Amniotic epithelial cell (primary cell): ENCODE measurements around the gene PBRM1.
A peak's percentile ranks its signal among the peaks of the same experiment; 100 is the strongest.

Experiments used
- DNase-seq: peaks from one replicate; pipeline ENCODE4 v3.0.0-alpha.2; 2010; ENCODE audit warnings: low read depth

The PBRM1 gene

DNA sequence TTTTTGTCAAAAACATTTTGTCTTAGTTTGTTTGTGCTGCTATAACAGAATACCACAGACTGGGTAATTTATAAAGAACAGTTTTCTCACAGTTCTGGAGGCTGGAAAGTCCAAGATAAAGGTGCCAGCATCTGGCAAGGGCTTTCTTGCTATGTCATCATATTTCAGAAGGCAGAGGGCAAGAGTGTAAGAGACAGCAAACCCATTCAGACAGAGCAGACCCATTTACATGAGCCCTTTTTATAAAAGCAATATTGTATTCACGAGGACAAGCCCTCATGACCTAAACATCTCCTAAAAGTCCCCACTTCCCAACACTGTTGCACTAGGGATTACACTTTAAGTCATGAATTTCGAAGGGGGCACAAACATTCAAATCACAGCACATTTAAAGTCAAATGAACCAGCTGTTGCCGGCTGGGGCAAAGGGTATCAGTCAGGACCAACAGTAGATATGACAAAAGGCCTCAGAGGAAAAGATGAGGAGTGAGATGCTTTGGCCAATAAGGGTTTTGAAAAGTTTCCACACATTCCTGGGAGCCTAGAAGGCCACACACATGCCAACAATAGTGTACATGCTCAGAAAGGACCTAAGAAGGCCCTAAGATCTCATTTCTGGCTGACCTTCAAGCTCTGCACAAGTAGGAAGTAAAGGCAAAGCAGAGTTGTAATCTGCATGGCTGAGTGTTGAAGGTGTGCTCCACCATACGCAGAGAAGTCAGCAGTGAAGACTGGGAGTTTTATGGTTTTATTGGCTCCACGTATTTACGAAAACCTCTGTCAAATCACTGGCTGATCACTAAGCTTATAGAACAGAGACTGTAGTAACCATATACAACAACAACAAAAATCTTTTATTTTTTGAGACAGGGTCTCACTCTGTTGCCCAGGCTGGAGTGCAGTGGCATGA, 111.4 kb downstream of the PBRM1 start:
- DNase-seq = no peak

DNA sequence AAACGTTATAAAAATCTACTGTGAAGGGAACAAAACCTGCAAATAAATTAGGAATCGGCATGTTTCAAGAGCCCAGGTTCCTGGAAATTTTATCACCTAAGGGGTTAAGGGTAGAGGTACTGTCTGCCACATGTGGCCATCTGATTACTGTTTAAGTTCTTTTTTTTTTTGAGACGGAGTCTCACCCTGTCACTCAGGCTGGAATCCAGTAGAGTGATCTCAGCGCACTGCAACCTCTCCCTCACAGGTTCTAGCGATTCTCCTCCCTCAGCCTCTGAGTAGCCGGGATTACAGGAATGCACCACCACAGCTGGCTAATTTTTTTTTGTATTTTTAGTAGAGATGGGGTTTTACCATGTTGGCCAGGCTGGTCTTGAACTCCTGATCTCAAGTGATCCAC, 113.5 kb downstream of the PBRM1 start:
- no peak for DNase-seq

DNA sequence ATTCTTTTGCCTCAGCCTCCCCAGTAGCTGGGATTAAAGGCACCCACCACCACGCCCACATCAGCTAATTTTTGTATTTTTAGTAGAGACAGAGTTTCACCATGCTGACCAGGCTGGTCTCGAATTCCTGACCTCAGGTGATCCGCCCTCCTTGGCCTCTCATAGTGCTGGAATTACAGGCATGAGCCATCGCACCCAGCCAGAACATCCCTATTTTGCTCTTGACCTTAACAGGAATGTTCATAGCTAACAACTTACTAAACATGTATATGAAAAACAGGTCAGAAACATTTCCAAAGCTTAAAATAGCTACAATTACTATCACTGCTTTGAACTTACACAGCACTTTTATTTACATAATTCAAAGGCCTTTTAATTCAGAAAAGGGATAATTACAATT, 115.6 kb downstream of the PBRM1 start:
- peak; percentile 80 for DNase-seq

DNA sequence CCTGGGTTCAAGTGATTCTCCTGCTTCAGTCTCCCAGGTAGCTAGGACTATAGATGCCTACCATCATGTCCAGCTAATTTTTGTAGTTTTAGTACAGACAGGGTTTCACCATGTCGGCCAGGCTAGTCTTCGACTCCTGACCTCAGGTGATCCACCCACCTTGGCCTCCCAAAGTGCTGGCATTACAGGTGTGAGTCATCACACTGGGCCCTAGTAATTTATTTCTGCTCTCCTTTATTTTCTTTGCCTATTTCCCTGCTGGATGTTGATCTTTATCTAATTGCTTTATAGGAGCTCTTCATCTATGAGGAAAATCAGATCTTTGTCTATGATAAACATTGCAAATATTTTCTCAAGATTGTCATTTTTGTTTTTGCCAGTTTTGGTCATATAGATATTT, 117.6 kb downstream of the PBRM1 start:
- DNase-seq = no peak

DNA sequence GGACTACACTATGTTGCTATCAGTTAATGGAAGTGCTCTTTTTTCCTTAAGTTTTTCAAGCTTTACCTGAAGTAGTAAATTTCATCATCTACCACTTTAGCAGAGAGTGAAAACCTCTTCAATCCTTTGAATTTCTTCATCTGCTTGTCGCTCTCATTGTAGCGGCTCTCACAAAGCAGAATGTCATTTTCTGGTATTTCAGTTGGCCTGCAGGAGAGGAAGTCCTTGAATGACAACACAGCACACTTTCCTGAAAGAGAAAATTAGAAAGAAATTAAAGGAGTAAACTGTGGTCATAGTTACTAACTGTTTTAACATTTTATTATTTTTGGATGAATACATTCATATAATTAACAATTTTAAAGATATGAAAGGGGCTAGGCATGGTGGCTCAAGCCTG, 121.7 kb downstream of the PBRM1 start:
- no peak for DNase-seq

DNA sequence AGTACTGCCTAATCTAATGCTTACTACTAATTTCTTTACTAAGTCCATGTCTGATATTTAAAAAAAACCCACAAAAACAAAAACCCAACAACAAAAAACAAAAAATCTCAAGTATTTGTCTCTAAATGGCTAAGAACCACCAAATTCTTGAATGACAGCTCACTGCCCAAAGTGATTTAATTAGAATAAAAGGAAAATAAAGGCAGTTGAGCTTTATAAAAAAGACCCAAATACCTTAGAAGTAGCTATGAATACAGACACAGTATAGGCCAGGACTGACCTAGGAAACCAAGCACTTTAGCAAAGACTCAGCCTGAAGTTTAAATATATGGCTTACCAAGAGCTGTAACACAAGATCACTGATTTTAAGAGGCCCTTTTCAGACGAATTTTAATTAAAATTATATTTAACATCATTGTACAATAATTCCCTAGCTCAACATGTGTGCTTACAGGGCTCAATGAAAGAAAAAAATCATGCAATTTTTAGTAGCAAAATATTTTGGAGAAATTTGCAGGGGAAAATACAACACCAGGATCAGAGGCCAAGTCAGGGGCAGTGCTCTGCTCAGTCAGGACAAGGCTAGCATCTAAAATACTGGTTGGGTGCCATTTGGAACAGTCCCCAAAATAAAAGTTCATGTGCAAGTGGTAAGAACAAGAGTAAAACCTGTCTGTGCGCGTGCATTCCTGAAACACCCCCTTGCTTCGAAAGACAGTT, 124.5 kb downstream of the PBRM1 start:
- no peak for DNase-seq

DNA sequence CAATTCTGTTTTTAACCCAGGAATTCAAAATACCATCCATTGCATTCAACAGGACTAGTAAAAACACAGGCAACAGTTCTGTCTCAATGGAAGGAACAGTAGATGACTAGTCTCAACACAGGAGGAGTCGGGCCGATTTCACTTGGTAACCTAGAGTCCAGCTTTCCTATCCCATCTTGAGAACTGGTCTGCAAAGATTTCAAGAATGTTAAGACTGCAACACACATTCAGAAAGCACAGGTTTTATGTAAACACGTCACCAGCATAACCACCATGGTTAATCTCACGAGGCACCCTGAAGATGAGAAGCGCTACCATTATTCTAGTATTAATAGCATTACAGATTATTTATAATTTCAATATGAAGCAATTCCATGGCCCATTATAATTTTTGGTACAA, 127.3 kb downstream of the PBRM1 start:
- peak; percentile 66 for DNase-seq

DNA sequence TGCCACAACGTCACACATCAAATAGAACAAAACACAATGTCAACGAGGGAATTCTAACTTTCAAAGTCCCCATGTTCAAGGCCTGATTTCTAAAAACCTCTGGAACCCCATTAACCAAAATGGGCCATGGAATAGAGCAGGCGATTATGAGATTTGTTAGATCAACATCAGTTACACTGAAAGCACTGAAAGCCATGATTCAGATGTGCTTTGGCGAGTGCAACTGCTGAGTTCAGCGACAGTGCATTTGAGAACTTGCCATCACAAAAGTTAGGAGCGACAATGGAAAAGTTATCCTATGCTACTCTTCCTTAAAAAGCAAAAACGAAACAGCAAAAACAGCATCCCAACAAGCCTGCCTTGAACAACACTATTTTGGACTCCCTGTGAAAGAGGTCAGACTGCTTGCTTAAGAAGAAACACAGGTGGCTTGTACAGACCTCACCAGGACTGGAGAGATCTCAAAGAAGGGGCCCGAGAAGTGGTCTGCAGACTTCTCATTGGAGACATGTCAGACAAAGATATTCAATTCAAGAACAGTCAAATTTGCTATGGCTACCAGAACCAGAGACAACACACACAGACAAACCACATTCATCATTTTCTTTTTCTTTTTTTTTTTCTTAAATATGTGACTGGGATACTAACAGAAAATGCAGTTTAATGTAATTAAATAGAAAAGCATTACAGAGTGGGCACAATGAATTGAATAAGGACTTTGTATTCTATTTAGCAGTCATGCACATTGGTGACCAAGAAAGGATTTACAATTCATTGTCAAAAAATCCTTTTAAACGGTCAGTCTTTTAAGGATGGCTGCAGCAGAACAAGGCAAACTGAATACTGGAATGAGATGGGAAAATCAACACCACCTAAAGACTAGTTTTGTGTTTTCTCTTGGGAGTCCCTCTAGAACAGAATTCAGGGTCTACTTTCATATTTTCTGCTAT, 128.4 kb downstream of the PBRM1 start:
- DNase-seq = no peak

DNA sequence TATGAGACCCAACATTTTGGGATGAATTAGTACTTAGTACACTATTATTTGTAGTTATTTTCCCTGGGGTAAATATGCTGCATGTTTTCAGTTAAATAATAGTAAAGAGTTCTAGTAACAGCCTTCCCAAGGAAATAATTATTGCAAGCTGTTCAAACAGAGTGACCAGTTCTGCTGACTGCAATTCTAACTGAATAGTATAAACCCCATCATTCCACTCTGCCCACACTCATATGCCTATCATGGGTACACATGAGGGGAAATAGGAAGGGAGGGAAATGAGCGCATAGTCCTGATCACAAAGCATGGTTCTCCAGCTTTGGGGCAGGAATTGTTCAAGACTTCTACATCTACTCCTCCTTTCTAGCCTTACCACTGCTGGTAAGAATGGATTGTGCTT, 130.7 kb downstream of the PBRM1 start:
- no peak for DNase-seq

DNA sequence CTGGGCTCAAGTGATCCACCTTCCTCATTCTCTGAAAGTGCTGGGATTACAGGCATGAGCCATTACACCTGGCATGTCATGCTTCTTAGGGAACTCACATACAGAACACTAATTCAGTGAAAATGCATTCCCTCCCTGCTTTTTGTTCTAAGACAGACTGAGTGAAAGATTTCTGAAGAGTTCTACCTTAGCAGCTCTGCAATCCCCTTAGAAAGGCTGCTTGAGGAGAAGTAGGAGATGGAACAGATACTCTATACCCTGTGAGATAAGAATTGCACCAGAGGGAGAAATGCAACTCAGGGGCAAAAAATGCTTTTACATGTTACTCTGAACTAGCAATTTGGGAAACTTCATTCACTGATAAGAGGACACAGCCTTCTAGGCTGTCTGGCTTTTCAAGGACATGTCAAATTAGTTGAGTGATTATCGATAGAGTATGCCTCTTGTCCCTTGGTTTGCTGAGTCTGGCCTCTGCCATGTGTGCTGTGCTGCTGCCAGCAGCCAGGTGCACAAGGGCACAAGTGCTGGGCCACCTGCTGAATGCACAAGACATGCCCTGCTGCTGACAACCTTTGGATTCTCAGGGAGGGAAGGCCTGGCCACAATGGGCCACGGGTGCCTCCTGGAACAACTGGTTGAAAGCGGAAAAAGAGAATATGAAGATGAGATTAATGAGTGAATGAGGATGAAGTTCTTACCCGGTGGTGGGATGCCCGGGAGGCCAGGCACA, 131.5 kb downstream of the PBRM1 start:
- DNase-seq = no peak

DNA sequence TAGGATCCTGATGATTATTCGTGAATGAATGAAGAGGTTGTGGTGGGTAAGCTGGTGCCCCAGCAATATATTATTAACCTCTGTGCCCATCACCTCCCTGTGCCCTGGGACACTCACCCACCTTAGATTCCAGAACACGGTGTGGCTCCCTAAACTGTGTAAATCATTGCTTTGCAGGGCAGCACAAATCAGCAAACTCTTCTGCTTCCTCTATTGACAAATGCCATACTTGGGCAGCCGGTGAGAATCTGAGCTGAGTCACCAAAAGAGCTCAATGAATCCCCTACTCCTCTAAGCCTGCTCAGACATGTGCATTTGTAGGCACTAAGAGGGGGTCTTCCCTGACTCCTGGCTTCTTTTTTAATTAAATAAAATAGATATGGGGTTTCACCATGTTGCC, 133.6 kb downstream of the PBRM1 start:
- DNase-seq = no peak

DNA sequence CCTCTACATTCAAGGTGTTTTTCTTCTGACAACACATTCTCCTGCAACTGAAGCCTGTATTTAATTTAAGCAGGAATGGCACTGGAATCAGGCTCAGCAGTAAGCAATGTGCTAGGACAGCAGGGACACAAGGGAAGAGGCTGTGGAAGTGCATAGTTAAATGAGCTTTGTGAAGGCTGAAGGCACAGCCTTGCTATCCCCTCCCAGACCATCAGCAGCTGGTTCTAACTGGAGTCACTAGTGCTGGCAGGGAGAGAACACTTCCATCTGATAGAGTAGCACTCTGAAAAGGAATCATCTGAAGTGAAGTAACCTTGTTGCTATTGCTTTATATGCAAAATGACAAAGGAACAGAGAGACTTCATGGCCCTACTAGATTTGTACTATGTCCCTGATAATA, 134.6 kb downstream of the PBRM1 start:
- no peak for DNase-seq

DNA sequence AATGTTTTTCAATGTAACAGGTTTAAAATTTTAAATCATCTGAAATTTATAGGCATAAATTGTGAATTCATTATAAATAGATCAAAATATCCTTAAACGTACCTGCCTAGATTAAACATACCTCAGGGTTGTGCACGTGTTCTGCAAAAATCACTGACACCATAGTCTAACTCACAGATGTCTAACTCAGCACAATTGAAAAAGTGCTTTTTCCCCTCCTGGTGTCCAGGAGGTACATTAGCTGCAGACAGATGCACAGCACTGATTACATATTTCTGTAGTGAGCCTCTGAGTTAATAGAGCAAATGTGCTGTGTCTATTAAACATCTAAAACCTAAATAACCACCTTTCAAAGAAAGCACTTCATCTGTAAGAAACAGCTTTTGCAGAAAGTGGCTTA, 138.6 kb downstream of the PBRM1 start:
- no peak for DNase-seq

DNA sequence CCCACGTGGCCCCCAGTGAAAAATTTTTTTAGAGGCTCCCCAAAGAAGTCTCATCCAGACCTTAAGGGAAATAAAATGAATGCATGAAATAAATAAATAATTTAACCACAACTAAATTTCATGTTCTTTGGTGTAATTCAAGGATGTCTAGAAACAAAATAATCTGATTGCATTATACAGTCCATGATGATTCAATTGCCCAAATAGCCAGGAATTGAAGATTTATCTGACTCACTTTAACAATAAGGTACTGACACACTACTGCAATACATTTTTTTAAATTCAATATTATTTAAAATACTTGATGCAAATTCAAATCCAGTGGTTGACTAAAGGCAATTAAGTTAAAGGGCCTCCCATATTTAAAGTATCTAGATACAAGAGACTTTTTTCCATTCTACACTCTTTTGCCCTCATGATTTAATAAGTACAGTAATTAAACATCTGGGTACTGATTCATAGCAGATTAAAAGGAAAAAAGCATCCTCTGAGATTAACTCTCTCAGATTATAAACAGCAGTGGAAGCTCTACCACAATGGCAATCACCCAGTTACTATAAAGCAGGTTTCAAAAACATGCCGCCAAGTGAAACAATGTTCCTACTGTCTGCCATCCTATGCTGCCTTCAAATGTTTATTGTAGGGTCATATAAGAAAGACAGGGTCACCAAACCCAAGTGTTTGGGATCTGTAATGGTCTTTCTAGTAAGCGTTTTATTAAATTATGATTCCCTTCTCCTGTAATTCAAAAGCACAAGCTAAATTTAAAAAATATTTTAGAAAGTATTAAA, 139.4 kb downstream of the PBRM1 start:
- DNase-seq = no peak

DNA sequence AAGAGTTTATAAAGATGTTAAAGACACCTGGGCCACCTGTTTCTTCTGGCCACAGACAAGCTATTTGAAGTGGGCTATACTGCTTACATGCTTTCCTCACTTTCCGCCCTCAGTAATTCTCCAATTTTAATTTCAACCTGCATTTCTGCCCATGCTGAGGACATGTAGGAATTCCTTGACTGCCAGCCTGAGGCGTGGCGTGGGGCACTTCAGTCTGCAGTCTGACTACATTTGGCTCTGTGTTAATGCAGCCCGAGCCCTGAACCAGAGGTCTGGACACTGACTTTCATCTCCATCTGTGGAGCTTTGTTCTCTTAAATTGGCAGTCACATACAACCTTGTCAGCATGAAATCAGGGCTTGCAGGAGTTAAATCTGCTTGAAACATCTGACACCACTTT, 140.8 kb downstream of the PBRM1 start:
- DNase-seq = no peak

DNA sequence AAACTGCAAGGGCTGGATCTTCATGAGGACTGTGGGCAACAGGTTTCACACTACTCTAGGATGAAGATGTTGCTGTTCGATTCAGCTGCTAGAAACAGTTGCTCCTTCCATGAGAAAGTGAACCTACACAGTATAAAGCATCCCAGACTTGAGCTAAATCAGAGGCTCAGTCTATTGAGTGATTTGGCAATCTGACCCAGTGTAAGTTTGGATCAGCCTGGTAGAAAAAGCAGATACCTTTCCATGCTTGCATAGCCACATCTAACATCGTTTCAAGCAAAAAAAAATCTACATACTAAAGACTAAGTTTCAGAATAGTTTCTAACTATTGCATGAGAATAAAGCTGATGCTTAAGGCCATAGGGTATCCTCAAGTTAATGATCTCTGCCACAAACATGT, 144.7 kb downstream of the PBRM1 start:
- no peak for DNase-seq

DNA sequence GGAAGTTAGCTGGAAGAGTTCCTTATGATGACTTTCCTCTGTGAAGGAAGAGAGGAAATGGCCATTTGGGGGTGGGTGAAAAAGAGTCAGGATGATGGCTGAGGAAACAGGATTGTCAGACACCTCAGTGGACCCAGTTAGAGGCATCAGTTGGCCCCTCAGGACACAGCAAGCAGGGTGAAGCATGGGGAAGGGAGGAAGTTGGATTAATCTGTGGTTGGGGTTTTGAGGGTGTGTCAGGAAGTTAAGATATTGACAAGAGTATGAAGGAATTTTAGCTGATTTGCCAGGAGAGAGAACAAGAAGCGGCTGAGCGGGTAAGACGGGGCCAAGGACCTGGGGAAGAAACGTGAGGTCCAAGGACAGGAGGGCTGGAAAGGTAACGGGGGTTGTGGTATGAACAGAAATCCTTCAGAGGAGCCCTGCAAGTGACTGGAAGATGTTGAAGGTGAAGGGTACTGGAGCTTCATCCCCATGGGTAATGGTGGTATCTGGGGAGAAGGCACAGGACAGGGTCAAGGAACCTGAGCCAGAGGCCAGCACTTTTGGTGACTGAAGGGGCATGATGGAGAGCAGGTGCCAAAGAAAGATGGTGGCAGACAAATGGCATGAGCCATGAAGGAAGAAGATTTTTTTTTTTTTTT, 146.6 kb downstream of the PBRM1 start:
- no peak for DNase-seq

DNA sequence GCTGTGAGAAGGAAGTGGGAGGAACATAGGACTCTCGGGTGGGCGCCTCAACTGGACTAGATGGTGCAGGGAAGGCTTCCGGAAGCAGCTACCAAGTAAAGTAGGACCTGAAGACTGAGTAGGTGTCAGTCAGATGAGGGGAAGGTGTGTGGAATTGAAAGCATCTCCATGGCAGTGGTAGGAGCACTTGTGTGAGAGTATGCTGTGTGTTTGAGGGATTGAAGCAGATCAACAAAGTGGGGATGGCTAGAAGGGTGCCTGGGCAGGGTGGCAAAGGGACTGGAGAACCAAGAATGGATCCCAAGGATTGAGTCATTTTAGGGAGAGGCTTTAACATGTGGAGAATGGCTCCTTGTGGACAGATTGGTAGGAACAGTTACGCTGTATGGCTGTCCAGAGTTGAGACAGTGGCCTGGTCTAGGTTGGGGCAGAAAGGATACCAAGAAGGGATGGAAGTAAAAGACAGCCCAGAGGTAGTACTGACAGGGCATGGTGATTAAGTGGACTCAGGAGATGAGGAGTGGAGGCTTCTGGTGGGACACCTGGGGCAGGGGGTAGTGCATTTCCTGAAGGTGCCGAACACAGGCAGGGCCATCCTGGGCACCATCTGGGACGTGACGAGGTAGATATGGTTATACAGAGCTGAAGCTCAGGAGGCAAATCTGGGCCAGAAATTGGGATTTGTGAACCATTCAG, 147.8 kb downstream of the PBRM1 start:
- DNase-seq = no peak

DNA sequence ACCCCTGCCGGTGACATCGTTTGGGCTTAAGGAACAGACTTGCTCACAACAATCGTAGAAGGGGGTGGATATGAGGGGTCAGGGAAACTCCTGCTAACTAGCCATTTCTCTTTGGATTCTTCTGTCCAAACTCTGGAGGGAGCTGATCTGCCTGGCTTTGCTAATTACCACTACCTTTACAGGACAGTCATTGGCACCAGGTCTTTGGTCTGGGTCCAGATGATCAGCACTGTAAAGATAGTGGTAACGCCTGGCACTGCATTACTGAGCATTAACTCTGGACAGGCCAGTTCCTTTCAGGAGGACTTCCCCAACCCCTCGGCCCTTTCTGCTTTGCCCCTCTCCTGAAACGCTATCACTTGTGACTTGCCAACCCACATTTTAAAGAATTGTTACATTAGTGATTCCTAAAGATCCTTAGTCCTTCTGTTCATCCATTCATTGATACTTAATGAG, 148.5 kb downstream of the PBRM1 start:
- no peak for DNase-seq
